Activated CD4-positive, alpha-beta T cell treated with anti-CD3 and anti-CD28 coated beads, Interleukin-2, amount 50 U/mL, for 48 hours (primary cell): ENCODE data around the gene ALDH1L1.
A peak's percentile ranks its signal among the peaks of the same experiment; 100 is the strongest.
"Not testable (repeated sequence)": the region's sequence is repeated elsewhere in the genome, so short reads cannot be mapped to it uniquely, and the experiment has no call there.

ENCODE experiments used
- DNase-seq, 2 experiments: peaks; one replicate each; pipeline ENCODE4 v3.0.0-alpha.2; 2020

ALDH1L1 gene

GRCh38 chr3:126104028-126104635 is 76.3 kb downstream of the ALDH1L1 start:
- no peak for DNase-seq

- no peak for DNase-seq
Measured at GRCh38 chr3:126103121-126104027, 77.0 kb downstream of the ALDH1L1 start.

- DNase-seq, result no peak
Measured at GRCh38 chr3:126102530-126102951, 77.8 kb downstream of the ALDH1L1 start.

GRCh38 chr3:126102011-126102410 is 78.4 kb downstream of the ALDH1L1 start:
- DNase-seq, result no peak

- no peak for DNase-seq
Measured at GRCh38 chr3:126101521-126101982, 78.8 kb downstream of the ALDH1L1 start.

GRCh38 chr3:126100634-126101301 is 79.6 kb downstream of the ALDH1L1 start:
- no peak for DNase-seq

GRCh38 chr3:126100269-126100633 is 80.1 kb downstream of the ALDH1L1 start:
- DNase-seq, result no peak

- DNase-seq, result no peak
Measured at GRCh38 chr3:126098391-126098858, 82.0 kb downstream of the ALDH1L1 start.

- no peak for DNase-seq
Measured at GRCh38 chr3:126097801-126098200, 82.6 kb downstream of the ALDH1L1 start.

GRCh38 chr3:126096274-126096673 is 84.1 kb downstream of the ALDH1L1 start:
- DNase-seq, result not testable (repeated sequence)

GRCh38 chr3:126092128-126092527 is 88.3 kb downstream of the ALDH1L1 start:
- DNase-seq, result not testable (repeated sequence)

GRCh38 chr3:126087552-126088175 is 92.7 kb downstream of the ALDH1L1 start:
- DNase-seq, result no peak

- DNase-seq, result peak in 1 of 2 experiments; percentile 32
Measured at GRCh38 chr3:126085841-126086240, 94.5 kb downstream of the ALDH1L1 start.

- DNase-seq, result no peak
Measured at GRCh38 chr3:126085276-126085675, 95.1 kb downstream of the ALDH1L1 start.

GRCh38 chr3:126084768-126085180 is 95.6 kb downstream of the ALDH1L1 start:
- DNase-seq, result no peak

GRCh38 chr3:126083913-126084767 is 96.2 kb downstream of the ALDH1L1 start, which contains the start of gene SLC41A3:
SLC41A3 (minus strand) TSS chr3:126084124; CDS start chr3:126068219, 15,905 bp downstream.
- peak; percentile 90 to 93 for DNase-seq

- DNase-seq, result peak in 1 of 2 experiments; percentile 49
Measured at GRCh38 chr3:126083511-126083912, 96.9 kb downstream of the ALDH1L1 start.

- peak in 1 of 2 experiments; percentile 6 for DNase-seq
Measured at GRCh38 chr3:126083138-126083445, 97.3 kb downstream of the ALDH1L1 start.

GRCh38 chr3:126082362-126083137 is 97.8 kb downstream of the ALDH1L1 start:
- DNase-seq, result no peak

GRCh38 chr3:126081618-126082361 is 98.6 kb downstream of the ALDH1L1 start:
- DNase-seq, result peak in 1 of 2 experiments; percentile 20
